Immature natural killer cell (primary cell): ENCODE results near the gene INSL4. TPM values are rescaled to one million over a fixed set of nuclear protein-coding genes. Genes with fewer than 3 reads are reported as not detected.

ENCODE experiments used
- DNase-seq, 3 donors: peaks; one replicate each; pipeline ENCODE4 v3.0.0; 2022; ENCODE audit warnings: mixed read lengths in 1 of 3
- H3K27ac Mint-ChIP-seq, 6 donors: one replicate each; pipeline ENCODE4 v1.8.0; 2020; ENCODE audit warnings: mixed read lengths in 6 of 6, mild to moderate bottlenecking in 5 of 6, inconsistent platforms in 4 of 6, moderate library complexity in 3 of 6
- H3K27me3 Mint-ChIP-seq, 3 donors: one replicate each; pipeline ENCODE4 v1.8.0; 2020 to 2021; ENCODE audit warnings: low read depth in 3 of 3, mild to moderate bottlenecking in 3 of 3, mixed read lengths in 3 of 3, moderate library complexity in 3 of 3, inconsistent platforms in 1 of 3
- H3K36me3 Mint-ChIP-seq, 3 donors: one replicate each; pipeline ENCODE4 v1.8.0; 2020; ENCODE audit warnings: mixed read lengths in 3 of 3, inconsistent platforms in 2 of 3, mild to moderate bottlenecking in 2 of 3
- H3K4me1 Mint-ChIP-seq, 2 donors: one replicate each; pipeline ENCODE4 v1.8.0; 2020; ENCODE audit warnings: inconsistent platforms in 2 of 2, mild to moderate bottlenecking in 2 of 2, mixed read lengths in 2 of 2, moderate library complexity in 1 of 2
- H3K4me3 Mint-ChIP-seq, 5 donors: one replicate each; pipeline ENCODE4 v1.8.0; 2020; ENCODE audit warnings: mild to moderate bottlenecking in 5 of 5, mixed read lengths in 5 of 5, inconsistent platforms in 3 of 5, moderate library complexity in 3 of 5
- H3K9me3 Mint-ChIP-seq, 6 donors: one replicate each; pipeline ENCODE4 v1.8.0; 2020; ENCODE audit warnings: mild to moderate bottlenecking in 6 of 6, mixed read lengths in 6 of 6, inconsistent platforms in 4 of 6, moderate library complexity in 3 of 6
- polyA plus RNA-seq, 3 donors: library from polyadenylated mRNA; unstranded; fragments of 300-500 nt; fragmentation: Illumina TruSeq; gene quantifications; one replicate each; pipeline ENCODE4 v1.2.3, GENCODE V29; 2021

Gene INSL4
- not detected for polyA plus RNA-seq

- Mint-ChIP-seq H3K4me3 (no peak within 1 kb of the TSS), H3K27ac (no peak within 1 kb of the TSS), H3K4me1 (no peaks in the 10 kb centered on the region), H3K27me3 (peaks cover 2 to 16% (median 6%) of the 10 kb centered on the region in 3 donors), H3K9me3 (peaks cover 0 to 4% (median 0%) of the 10 kb centered on the region in 6 donors), H3K36me3 (no peaks in the 10 kb centered on the region)
- no peak for DNase-seq
Observed at GRCh38 chr9:5231212-5231611, at the start of gene INSL4. TSS of gene INSL4 (plus strand) at chr9:5231419. CDS start at chr9:5231524, 105 bp downstream.

GRCh38 chr9:5184776-5185175 is 46.4 kb upstream of the INSL4 start:
- H3K9me3 Mint-ChIP-seq, result no peaks in the 10 kb centered on the region
- peaks cover 2 to 8% (median 5%) of the 10 kb centered on the region in 3 donors for H3K27me3 Mint-ChIP-seq
- no peak overlapping the region for H3K27ac Mint-ChIP-seq
- H3K4me1 Mint-ChIP-seq, result peaks cover 0 to 3% of the 10 kb centered on the region in 2 donors
- H3K36me3 Mint-ChIP-seq, result no peaks in the 10 kb centered on the region
- no peak overlapping the region for H3K4me3 Mint-ChIP-seq
- DNase-seq, result no peak

GRCh38 chr9:5185220-5185840 is 45.9 kb upstream of the INSL4 start, which contains the start of gene INSL6:
TSS of gene INSL6 (minus strand) at chr9:5185639. CDS start at chr9:5185602, 37 bp downstream.
- Mint-ChIP-seq H3K9me3 (no peaks in the 10 kb centered on the region), H3K4me1 (no peaks in the 10 kb centered on the region), H3K36me3 (no peaks in the 10 kb centered on the region), H3K27ac (no peak within 1 kb of the TSS), H3K4me3 (no peak within 1 kb of the TSS), H3K27me3 (peaks cover 2 to 8% (median 4%) of the 10 kb centered on the region in 3 donors)
- no peak for DNase-seq

- Mint-ChIP-seq H3K4me1 (no peaks in the 10 kb centered on the region), H3K36me3 (no peaks in the 10 kb centered on the region), H3K27ac (no peak overlapping the region), H3K4me3 (no peak overlapping the region), H3K9me3 (no peaks in the 10 kb centered on the region), H3K27me3 (peaks cover 1 to 8% (median 2%) of the 10 kb centered on the region in 3 donors)
- DNase-seq, result peak; percentile 45 to 58 (median 55)
Observed at GRCh38 chr9:5186416-5187169, 44.6 kb upstream of the INSL4 start.

GRCh38 chr9:5188060-5188984 is 42.9 kb upstream of the INSL4 start:
- no peak overlapping the region for H3K4me3 Mint-ChIP-seq
- no peak for DNase-seq
- H3K9me3 Mint-ChIP-seq, result no peaks in the 10 kb centered on the region
- H3K27me3 Mint-ChIP-seq, result peaks cover 1 to 8% (median 2%) of the 10 kb centered on the region in 3 donors
- H3K27ac Mint-ChIP-seq, result no peak overlapping the region
- H3K4me1 Mint-ChIP-seq, result no peaks in the 10 kb centered on the region
- H3K36me3 Mint-ChIP-seq, result no peaks in the 10 kb centered on the region

GRCh38 chr9:5191985-5192384 is 39.2 kb upstream of the INSL4 start:
- Mint-ChIP-seq H3K27me3 (peaks cover 3 to 9% (median 8%) of the 10 kb centered on the region in 3 donors), H3K36me3 (no peaks in the 10 kb centered on the region), H3K9me3 (no peaks in the 10 kb centered on the region), H3K4me3 (no peak overlapping the region), H3K27ac (no peak overlapping the region), H3K4me1 (no peaks in the 10 kb centered on the region)
- no peak for DNase-seq

GRCh38 chr9:5193345-5193744 is 37.9 kb upstream of the INSL4 start:
- no peak for DNase-seq
- Mint-ChIP-seq H3K4me1 (no peaks in the 10 kb centered on the region), H3K27me3 (peaks cover 3 to 9% (median 8%) of the 10 kb centered on the region in 3 donors), H3K36me3 (no peaks in the 10 kb centered on the region), H3K9me3 (no peaks in the 10 kb centered on the region), H3K4me3 (no peak overlapping the region), H3K27ac (no peak overlapping the region)

GRCh38 chr9:5195463-5195862 is 35.8 kb upstream of the INSL4 start:
- DNase-seq, result no peak
- Mint-ChIP-seq H3K27me3 (peaks cover 2 to 11% (median 3%) of the 10 kb centered on the region in 3 donors), H3K36me3 (no peaks in the 10 kb centered on the region), H3K27ac (no peak overlapping the region), H3K4me3 (no peak overlapping the region), H3K9me3 (no peaks in the 10 kb centered on the region), H3K4me1 (no peaks in the 10 kb centered on the region)

- H3K27me3 Mint-ChIP-seq, result peaks cover 2 to 10% (median 9%) of the 10 kb centered on the region in 3 donors
- H3K4me1 Mint-ChIP-seq, result no peaks in the 10 kb centered on the region
- H3K9me3 Mint-ChIP-seq, result peaks cover 0 to 2% (median 0%) of the 10 kb centered on the region in 6 donors
- no peak overlapping the region for H3K4me3 Mint-ChIP-seq
- H3K36me3 Mint-ChIP-seq, result no peaks in the 10 kb centered on the region
- H3K27ac Mint-ChIP-seq, result no peak overlapping the region
- no peak for DNase-seq
Observed at GRCh38 chr9:5205071-5205470, 26.1 kb upstream of the INSL4 start.

- H3K36me3 Mint-ChIP-seq, result no peaks in the 10 kb centered on the region
Observed at GRCh38 chr9:5230554-5230953, 665 bp upstream of the INSL4 start.

GRCh38 chr9:5263351-5264218 is 32.4 kb downstream of the INSL4 start:
- H3K4me1 Mint-ChIP-seq, result peaks cover 0 to 3% of the 10 kb centered on the region in 2 donors
- H3K27me3 Mint-ChIP-seq, result peaks cover 0 to 2% (median 1%) of the 10 kb centered on the region in 3 donors
- no peak for DNase-seq
- H3K27ac Mint-ChIP-seq, result no peak overlapping the region
- no peak overlapping the region for H3K4me3 Mint-ChIP-seq
- peaks cover 0 to 3% (median 0%) of the 10 kb centered on the region in 6 donors for H3K9me3 Mint-ChIP-seq
- H3K36me3 Mint-ChIP-seq, result peaks cover 0 to 10% (median 3%) of the 10 kb centered on the region in 3 donors

More at GRCh38 chr9:5230554-5230953, 665 bp upstream of the INSL4 start:
- H3K27me3 Mint-ChIP-seq, result peaks cover 6 to 19% (median 7%) of the 10 kb centered on the region in 3 donors
- no peak for DNase-seq
- no peak overlapping the region for H3K27ac Mint-ChIP-seq
- H3K4me3 Mint-ChIP-seq, result no peak overlapping the region
- peaks cover 0 to 10% (median 0%) of the 10 kb centered on the region in 6 donors for H3K9me3 Mint-ChIP-seq
- no peaks in the 10 kb centered on the region for H3K4me1 Mint-ChIP-seq

GRCh38 chr9:5264219-5264595 is 33.0 kb downstream of the INSL4 start:
- H3K4me1 Mint-ChIP-seq, result peaks cover 0 to 3% of the 10 kb centered on the region in 2 donors
- peak overlapping the region in 1 of 5 donors; percentile 20 for H3K4me3 Mint-ChIP-seq
- H3K27ac Mint-ChIP-seq, result no peak overlapping the region
- peaks cover 0 to 3% (median 0%) of the 10 kb centered on the region in 6 donors for H3K9me3 Mint-ChIP-seq
- peaks cover 0 to 2% (median 1%) of the 10 kb centered on the region in 3 donors for H3K27me3 Mint-ChIP-seq
- peaks cover 0 to 10% (median 3%) of the 10 kb centered on the region in 3 donors for H3K36me3 Mint-ChIP-seq
- DNase-seq, result no peak

- Mint-ChIP-seq H3K27me3 (peaks cover 0 to 2% (median 1%) of the 10 kb centered on the region in 3 donors), H3K4me3 (no peak overlapping the region), H3K27ac (no peak overlapping the region), H3K4me1 (peaks cover 0 to 3% of the 10 kb centered on the region in 2 donors), H3K9me3 (no peaks in the 10 kb centered on the region), H3K36me3 (peaks cover 0 to 6% (median 0%) of the 10 kb centered on the region in 3 donors)
- DNase-seq, result no peak
Observed at GRCh38 chr9:5265939-5266338, 34.7 kb downstream of the INSL4 start.
